ENCODE data around the gene SPIRE1.

The SPIRE1 gene

GRCh38 chr18:12592597-12593127 is 65.2 kb downstream of the SPIRE1 start:
- DNase-seq (ENCODE audit: low read depth) = no peak
- no peak for TF ChIP-seq CTCF (conservative IDR thresholded peaks at IDR 0.05; ENCODE audit: low read depth, low read length)
- no peak overlapping the region for H3K4me3 ChIP-seq (ENCODE audit: low read depth, low read length)

- no peak for DNase-seq (ENCODE audit: low read depth)
- H3K4me3 ChIP-seq (ENCODE audit: low read depth, low read length) = no peak overlapping the region
- no peak for TF ChIP-seq CTCF (conservative IDR thresholded peaks at IDR 0.05; ENCODE audit: low read depth, low read length)
Observed at GRCh38 chr18:12589448-12589847, 68.5 kb downstream of the SPIRE1 start.

GRCh38 chr18:12586956-12587355 is 71.0 kb downstream of the SPIRE1 start:
- no peak overlapping the region for H3K4me3 ChIP-seq (ENCODE audit: low read depth, low read length)
- no peak for TF ChIP-seq CTCF (conservative IDR thresholded peaks at IDR 0.05; ENCODE audit: low read depth, low read length)
- DNase-seq (ENCODE audit: low read depth) = no peak

DNA sequence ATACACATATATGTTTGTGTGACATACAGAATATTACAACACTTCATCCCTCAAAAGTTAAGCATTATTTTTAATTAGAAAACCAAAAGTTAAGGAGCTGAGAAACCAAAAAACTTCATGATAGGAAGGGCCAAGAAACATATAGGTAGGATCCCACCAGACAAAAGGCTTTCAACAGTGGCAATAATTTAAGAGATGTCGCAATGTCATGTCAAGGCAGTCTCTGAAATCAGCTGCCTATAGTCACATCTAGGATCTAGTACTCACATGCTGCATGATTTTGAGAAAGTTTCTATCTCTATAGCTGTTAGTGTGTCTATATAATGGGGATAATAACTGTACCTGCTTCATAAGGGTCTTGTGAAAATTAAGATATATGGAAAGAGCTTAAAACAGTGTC is 72.7 kb downstream of the SPIRE1 start:
- no peak for DNase-seq (ENCODE audit: low read depth)
- no peak overlapping the region for H3K4me3 ChIP-seq (ENCODE audit: low read depth, low read length)
- no peak for TF ChIP-seq CTCF (conservative IDR thresholded peaks at IDR 0.05; ENCODE audit: low read depth, low read length)

- no peak overlapping the region for H3K4me3 ChIP-seq (ENCODE audit: low read depth, low read length)
- DNase-seq (ENCODE audit: low read depth) = no peak
- TF ChIP-seq CTCF (conservative IDR thresholded peaks at IDR 0.05; ENCODE audit: low read depth, low read length) = no peak
Observed at GRCh38 chr18:12580630-12581342, 77.1 kb downstream of the SPIRE1 start.

GRCh38 chr18:12579775-12580174 is 78.1 kb downstream of the SPIRE1 start:
- no peak overlapping the region for H3K4me3 ChIP-seq (ENCODE audit: low read depth, low read length)
- no peak for TF ChIP-seq CTCF (conservative IDR thresholded peaks at IDR 0.05; ENCODE audit: low read depth, low read length)
- no peak for DNase-seq (ENCODE audit: low read depth)

DNA sequence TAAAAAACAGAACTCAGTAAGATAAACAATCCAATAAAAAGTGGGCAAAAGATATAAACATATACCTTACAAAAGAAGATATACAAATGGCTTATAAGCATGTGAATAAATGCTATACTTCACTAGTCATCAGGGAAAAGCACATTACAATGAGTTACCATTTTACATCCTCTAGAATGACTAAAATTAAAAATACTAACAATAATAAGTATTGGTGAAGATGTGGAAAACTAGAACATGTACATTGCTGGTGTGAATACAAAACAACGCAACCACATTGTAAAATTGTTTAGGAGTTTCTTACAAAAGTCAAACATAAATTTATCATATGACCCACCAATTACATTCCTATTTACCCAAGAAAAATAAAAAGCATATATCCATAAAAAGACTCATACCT is 80.1 kb downstream of the SPIRE1 start:
- no peak for TF ChIP-seq CTCF (conservative IDR thresholded peaks at IDR 0.05; ENCODE audit: low read depth, low read length)
- DNase-seq (ENCODE audit: low read depth) = no peak
- H3K4me3 ChIP-seq (ENCODE audit: low read depth, low read length) = no peak overlapping the region

Data from choroid plexus epithelial cell (primary cell).